AG09319 (cell line): ENCODE measurements around the gene GPR162.

Experiments used
- DNase-seq: peaks from one replicate; pipeline ENCODE4 v3.0.0-alpha.2; 2010; ENCODE audit warnings: low read depth; ENCODE audit errors: extremely low read depth
- CTCF ChIP-seq: IDR thresholded peaks from 2 replicates; pipeline ENCODE4 v1.5.1; 2011; ENCODE audit warnings: low read depth, mild to moderate bottlenecking, inconsistent platforms, low read length, moderate library complexity

GPR162 gene

GRCh38 chr12:6849427-6849826 is 27.8 kb downstream of the GPR162 start:
- no peak for DNase-seq
- TF ChIP-seq CTCF: no peak

GRCh38 chr12:6849976-6850560 is 28.4 kb downstream of the GPR162 start:
- TF ChIP-seq CTCF: no peak

DNA sequence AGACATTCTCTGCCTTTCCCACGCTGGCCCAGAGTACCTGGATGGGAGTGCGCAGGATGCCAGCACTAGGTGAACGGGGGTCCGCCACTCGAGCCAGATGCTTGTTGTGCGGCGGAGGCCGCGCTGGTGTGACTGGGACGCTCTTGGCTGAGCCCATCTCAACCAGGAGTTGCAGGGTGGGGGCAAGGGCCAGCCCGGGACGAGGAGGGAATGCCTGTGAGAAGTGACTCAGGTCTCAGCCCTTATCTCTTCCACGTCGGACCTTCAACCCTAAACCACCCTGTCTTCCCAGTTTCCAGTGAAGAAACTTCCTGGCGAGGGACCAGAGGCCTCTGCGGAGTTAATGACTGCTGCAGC is 29.2 kb downstream of the GPR162 start:
- TF ChIP-seq CTCF: no peak
- DNase-seq: no peak

More at GRCh38 chr12:6849976-6850560, 28.4 kb downstream of the GPR162 start:
- DNase-seq: no peak

- peak; percentile 95 for DNase-seq
- no peak for TF ChIP-seq CTCF
Measured at GRCh38 chr12:6851153-6851920, 29.7 kb downstream of the GPR162 start, which contains the start of gene CDCA3. TSS of gene CDCA3 (minus strand) at chr12:6851286. CDS start at chr12:6850952, 334 bp downstream.

GRCh38 chr12:6851921-6852650 is 30.5 kb downstream of the GPR162 start, which contains the start of gene USP5:
TSS of gene USP5 (plus strand) at chr12:6852150. CDS start at chr12:6852180, 30 bp downstream.
- TF ChIP-seq CTCF: no peak
- peak; percentile 99 for DNase-seq

DNA sequence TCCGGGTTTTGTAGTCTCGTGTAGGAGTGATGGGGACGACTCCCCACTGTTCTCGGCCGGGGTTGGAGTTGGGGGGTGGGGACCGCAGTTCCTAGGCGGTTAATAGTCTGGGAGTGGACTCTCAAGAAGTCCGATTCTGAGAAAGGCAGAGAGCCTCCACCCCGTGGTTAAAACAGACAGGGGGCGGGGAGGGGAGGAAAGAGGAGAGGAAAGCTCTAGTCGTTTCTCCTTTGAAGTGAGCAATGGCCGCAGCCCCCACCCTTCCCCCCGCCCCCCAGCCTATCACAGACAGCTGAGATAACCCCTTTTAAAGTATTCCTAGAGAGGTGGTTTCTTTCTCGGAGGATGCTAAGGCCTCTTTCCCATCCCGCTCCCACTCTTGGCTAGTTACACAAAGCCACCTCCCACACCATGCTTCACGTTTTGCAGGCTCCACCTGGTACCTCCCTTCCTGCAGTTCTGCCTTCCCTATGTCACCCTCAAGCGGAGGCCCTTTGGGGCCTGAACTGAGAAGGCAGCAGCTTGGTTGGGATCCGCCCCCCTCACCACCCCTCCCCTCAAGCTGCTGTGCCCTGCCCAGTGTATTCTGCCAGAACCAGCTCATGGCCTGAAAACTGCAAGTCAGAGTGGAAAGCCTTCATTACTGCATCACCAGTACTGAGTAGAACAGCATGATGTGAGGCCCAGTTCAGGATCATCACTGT is 31.2 kb downstream of the GPR162 start:
- no peak for TF ChIP-seq CTCF
- DNase-seq: no peak

DNA sequence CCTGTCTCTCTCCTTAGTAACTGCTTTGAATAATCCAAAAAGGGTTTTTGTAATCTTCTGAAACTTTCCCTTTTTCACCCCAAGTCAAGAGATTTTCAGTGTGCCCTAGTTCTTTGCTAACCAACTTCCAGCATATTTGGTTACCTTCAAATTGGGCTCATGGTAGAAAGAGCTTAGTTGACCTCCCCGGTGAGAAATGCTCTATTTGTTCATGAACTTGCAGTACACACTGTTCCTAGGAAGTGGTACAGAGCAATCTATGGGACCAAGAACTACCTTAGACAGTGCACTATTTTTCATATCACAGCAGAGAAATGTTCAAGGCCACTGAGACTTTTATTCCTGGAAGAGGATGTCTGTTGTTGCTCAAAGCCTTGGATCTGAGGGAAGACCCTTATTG is 32.0 kb downstream of the GPR162 start:
- DNase-seq: no peak
- no peak for TF ChIP-seq CTCF
